ENCODE results near the gene SH2D5.

SH2D5 gene

GRCh38 chr1:20732588-20733359 lies at the start of gene SH2D5:
Gene SH2D5, minus strand, starts transcription at chr1:20732703. Its CDS starts 4,659 bp downstream, at chr1:20728044.
- DNase-seq = peak; percentile 91

- no peak for DNase-seq
Observed at GRCh38 chr1:20775700-20776099, 43.2 kb upstream of the SH2D5 start.

- DNase-seq = no peak
Observed at GRCh38 chr1:20771780-20772179, 39.3 kb upstream of the SH2D5 start.

GRCh38 chr1:20770314-20771087 lies 38.0 kb upstream of the SH2D5 start:
- no peak for DNase-seq

GRCh38 chr1:20767271-20767670 lies 34.8 kb upstream of the SH2D5 start:
- DNase-seq = no peak

- no peak for DNase-seq
Observed at GRCh38 chr1:20763417-20763816, 30.9 kb upstream of the SH2D5 start.

GRCh38 chr1:20760322-20760721 lies 27.8 kb upstream of the SH2D5 start:
- DNase-seq = no peak

GRCh38 chr1:20753589-20753988 lies 21.1 kb upstream of the SH2D5 start:
- DNase-seq = no peak

- DNase-seq = no peak
Observed at GRCh38 chr1:20751462-20751990, 19.0 kb upstream of the SH2D5 start.

- DNase-seq = no peak
Observed at GRCh38 chr1:20742671-20743070, 10.2 kb upstream of the SH2D5 start.

GRCh38 chr1:20740781-20741180 lies 8.3 kb upstream of the SH2D5 start:
- no peak for DNase-seq

GRCh38 chr1:20739225-20739624 lies 6.7 kb upstream of the SH2D5 start:
- no peak for DNase-seq

- no peak for DNase-seq
Observed at GRCh38 chr1:20735581-20736111, 3.1 kb upstream of the SH2D5 start.

GRCh38 chr1:20733360-20733975 lies 965 bp upstream of the SH2D5 start:
- no peak for DNase-seq

GRCh38 chr1:20732071-20732587 lies 374 bp downstream of the SH2D5 start:
- peak; percentile 47 for DNase-seq

GRCh38 chr1:20731057-20731991 lies 1.2 kb downstream of the SH2D5 start:
- peak; percentile 6 for DNase-seq

- DNase-seq = no peak
Observed at GRCh38 chr1:20730690-20731056, 1.8 kb downstream of the SH2D5 start.

GRCh38 chr1:20729990-20730689 lies 2.4 kb downstream of the SH2D5 start:
- no peak for DNase-seq

GRCh38 chr1:20729155-20729931 lies 3.2 kb downstream of the SH2D5 start:
- no peak for DNase-seq

GRCh38 chr1:20728371-20729154 lies 3.9 kb downstream of the SH2D5 start:
- no peak for DNase-seq
